ENCODE measurements around the gene BHLHE23. TPM values are rescaled to one million over a fixed set of nuclear protein-coding genes. Genes with fewer than 3 reads are reported as not detected.
A peak's percentile ranks its signal among the peaks of the same experiment; 100 is the strongest.

Gene BHLHE23
- polyA plus RNA-seq, 1 of the 3 experiments (the other 2 are of a cell fraction) = not detected

DNA sequence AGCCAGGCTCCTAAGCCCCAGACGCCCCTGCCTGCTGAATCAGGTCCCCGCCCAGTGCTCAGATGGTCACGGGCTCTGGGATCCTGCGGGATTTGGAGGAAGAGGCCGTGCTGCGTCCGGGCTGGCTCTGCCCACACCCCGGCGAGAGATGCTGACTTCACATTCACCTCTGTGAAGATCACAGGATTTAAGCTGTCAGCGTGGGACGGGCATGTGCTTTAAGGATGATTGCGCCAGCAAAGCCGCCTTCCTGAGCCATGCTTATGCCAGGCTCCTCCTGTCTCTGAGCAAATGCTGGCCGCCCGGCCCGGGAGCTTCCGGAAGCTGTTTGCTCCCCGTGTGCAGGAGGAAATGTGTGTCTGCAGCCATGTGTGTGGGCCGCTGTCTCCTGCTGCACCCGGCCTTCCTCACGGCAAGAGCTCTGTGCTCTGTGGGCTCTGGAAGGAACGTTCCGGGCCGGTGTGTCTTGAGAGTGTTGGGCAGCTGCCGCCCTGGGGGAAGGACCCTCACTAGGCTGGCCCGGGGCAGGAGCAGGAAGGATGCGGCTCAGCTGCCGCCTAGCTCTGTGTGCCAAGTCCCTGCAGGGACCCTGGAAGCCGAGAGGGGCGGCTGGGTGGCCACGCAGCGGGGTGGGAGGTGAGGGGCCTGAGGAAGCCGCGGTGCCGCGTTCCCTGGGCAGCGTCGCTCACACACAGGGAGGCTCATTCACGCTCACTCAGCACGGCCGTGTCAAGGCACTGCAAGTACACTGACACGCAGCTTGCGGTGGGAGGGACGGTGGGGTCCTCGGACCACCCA lies 19.0 kb upstream of the BHLHE23 start:
- Histone ChIP-seq H3K27me3 (ENCODE audit: insufficient read depth) (peaks cover 76% of the 10 kb centered on the region), H3K27ac (ENCODE audit: low read depth in 2 of 2, low read length in 1 of 2) (no peak overlapping the region), H3K36me3 (replicated peaks in 1 of 2; ENCODE audit: control insufficient read depth in 1 of 2, insufficient read depth in 2 of 2, low read length in 1 of 2) (no peaks in the 10 kb centered on the region), H3K9me3 (no peaks in the 10 kb centered on the region), H3K79me2 (ENCODE audit: insufficient read depth) (no peaks in the 10 kb centered on the region), H2AFZ (ENCODE audit: low read depth) (no peak overlapping the region), H3F3A (replicated peaks; ENCODE audit: insufficient read depth) (no peaks in the 10 kb centered on the region), H3K4me3 (ENCODE audit: low read depth in 2 of 2, low read length in 1 of 2) (peak overlapping the region in 1 of 2 experiments; percentile 3; a peak in 1 of 4 replicates), H3K4me1 (ENCODE audit: control insufficient read depth in 1 of 2, insufficient read depth in 2 of 2, low read depth in 1 of 2, low read length in 1 of 2) (no peaks in the 10 kb centered on the region; a peak in 1 of 4 replicates), H3K9ac (no peak overlapping the region), H3K4me2 (no peak overlapping the region), H3K9me2 (no peaks in the 10 kb centered on the region), H4K20me1 (ENCODE audit: insufficient read depth) (no peaks in the 10 kb centered on the region)
- peak; percentile 65 for DNase-seq
- ChIA-PET POLR2A (no interaction called here), CTCF (interaction anchor here (0.7 to 2.1 kb wide), 8 partner anchors 9 to 53 kb away, joined by 3 to 11 read pairs (median 4); no protein-coding TSS in a partner anchor)
- WGBS (ENCODE audit: low lambda C conversion rate) = 34% methylated on average over 22 of the region's 45 CpGs
- no peak; the same call in 1 of the 2 replicates for TF ChIP-seq MXI1 (IDR thresholded peaks at IDR 0.05; ENCODE audit: low read depth, low read length)
- TF ChIP-seq MEF2A (IDR thresholded peaks at IDR 0.05; ENCODE audit: borderline replicate concordance, low read depth) = no peak
- TF ChIP-seq FOXJ3 (CRISPR knock-in tag; IDR thresholded peaks at IDR 0.05) = no peak
- TF ChIP-seq FOXM1 (IDR thresholded peaks at IDR 0.05; ENCODE audit: low read depth) = no peak
- TF ChIP-seq, protein P1, sequence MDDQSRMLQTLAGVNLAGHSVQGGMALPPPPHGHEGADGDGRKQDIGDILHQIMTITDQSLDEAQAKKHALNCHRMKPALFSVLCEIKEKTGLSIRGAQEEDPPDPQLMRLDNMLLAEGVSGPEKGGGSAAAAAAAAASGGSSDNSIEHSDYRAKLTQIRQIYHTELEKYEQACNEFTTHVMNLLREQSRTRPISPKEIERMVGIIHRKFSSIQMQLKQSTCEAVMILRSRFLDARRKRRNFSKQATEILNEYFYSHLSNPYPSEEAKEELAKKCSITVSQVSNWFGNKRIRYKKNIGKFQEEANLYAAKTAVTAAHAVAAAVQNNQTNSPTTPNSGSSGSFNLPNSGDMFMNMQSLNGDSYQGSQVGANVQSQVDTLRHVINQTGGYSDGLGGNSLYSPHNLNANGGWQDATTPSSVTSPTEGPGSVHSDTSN (IDR thresholded peaks at IDR 0.05) = no peak
- TF ChIP-seq SMC3 (IDR thresholded peaks at IDR 0.05; ENCODE audit: low read depth, low read length) = no peak
- TF ChIP-seq EZH2phosphoT487 (IDR thresholded peaks at IDR 0.05; ENCODE audit: borderline replicate concordance, low read depth) = no peak
- no peak for TF ChIP-seq TAF1 (IDR thresholded peaks at IDR 0.05; ENCODE audit: borderline replicate concordance, low read depth, low read length)
- TF ChIP-seq, protein P2, sequence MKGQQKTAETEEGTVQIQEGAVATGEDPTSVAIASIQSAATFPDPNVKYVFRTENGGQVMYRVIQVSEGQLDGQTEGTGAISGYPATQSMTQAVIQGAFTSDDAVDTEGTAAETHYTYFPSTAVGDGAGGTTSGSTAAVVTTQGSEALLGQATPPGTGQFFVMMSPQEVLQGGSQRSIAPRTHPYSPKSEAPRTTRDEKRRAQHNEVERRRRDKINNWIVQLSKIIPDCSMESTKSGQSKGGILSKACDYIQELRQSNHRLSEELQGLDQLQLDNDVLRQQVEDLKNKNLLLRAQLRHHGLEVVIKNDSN (IDR thresholded peaks at IDR 0.05; ENCODE audit: borderline replicate concordance, low read depth) = no peak
- TF ChIP-seq CHD2 (IDR thresholded peaks at IDR 0.05; ENCODE audit: low read length, partially characterized antibody) = no peak
- TF ChIP-seq, protein P3, sequence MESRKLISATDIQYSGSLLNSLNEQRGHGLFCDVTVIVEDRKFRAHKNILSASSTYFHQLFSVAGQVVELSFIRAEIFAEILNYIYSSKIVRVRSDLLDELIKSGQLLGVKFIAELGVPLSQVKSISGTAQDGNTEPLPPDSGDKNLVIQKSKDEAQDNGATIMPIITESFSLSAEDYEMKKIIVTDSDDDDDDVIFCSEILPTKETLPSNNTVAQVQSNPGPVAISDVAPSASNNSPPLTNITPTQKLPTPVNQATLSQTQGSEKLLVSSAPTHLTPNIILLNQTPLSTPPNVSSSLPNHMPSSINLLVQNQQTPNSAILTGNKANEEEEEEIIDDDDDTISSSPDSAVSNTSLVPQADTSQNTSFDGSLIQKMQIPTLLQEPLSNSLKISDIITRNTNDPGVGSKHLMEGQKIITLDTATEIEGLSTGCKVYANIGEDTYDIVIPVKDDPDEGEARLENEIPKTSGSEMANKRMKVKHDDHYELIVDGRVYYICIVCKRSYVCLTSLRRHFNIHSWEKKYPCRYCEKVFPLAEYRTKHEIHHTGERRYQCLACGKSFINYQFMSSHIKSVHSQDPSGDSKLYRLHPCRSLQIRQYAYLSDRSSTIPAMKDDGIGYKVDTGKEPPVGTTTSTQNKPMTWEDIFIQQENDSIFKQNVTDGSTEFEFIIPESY (IDR thresholded peaks at IDR 0.05; ENCODE audit: borderline replicate concordance, low read depth) = no peak

Data from SK-N-SH (cell line).